ENCODE data around the gene DNM3.

DNM3 gene

GRCh38 chr1:172118618-172119017, 277.3 kb downstream of the DNM3 start:
- no peak for DNase-seq

DNA sequence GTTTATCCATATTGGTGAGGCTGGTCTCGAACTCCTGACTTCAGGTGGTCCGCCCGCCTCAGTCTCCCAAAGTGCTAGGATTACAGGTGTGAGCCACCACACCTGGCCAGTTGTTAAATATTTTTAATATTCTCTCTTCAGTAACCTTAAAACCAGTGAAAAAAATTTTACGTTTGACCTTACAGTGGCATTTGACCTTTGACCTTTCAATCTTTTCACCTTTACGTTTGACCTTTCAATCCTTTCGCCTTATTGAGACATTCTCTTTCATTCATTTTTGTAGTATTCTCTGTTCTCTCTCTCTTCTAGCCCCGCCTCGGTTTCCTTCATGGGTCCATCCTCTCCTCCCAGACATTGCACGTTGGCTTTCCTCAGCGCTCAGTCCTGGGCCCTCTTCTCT, 277.9 kb downstream of the DNM3 start:
- no peak for DNase-seq

DNA sequence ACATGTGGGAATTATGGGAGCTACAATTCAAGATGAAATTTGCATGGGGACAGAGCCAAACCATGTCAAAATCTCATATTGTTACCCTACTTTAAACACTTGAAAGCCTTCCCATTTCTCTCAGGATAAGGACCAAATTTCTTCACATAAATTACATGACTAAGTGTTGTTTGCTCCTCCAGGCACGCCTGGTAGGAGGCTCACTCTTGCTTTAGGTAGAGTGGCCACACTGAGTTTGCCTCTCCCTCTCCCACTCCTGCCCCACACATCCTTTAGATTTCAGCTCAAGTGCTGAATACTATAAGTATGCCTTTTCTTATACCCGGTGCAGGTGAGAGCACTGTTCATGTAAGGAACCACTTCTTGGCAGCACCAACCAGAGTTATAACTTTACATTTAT, 279.1 kb downstream of the DNM3 start:
- DNase-seq = no peak

DNA sequence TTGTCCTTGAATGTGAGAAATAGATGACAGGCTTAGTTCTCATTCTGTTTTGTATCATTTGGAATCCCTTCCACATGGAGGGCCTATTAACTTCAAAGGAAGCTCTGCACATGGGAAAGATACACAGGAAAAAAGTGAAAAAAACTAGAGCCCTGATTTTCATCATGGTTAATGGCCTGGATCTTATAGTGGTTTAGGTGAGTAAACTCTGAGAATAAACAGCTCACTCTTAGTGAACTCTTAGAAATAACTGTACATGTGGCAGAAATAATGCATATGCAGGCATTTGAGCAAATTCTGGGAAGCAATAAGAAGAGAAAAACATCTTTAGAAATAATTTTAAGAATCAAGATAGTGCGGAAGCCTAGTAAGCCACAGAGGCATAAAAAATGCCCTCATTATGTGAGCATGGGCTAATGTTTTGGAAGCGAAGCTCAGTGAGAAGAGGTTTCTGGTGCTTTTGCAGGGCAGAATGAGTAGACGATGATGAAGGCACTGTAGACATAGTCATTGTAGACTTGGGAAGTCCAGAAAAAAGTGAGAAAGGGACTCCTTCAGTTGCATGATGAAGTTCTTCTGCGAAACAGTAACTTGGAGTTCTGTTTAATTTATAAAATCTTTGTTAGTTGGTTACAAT, 279.9 kb downstream of the DNM3 start:
- no peak for DNase-seq

DNA sequence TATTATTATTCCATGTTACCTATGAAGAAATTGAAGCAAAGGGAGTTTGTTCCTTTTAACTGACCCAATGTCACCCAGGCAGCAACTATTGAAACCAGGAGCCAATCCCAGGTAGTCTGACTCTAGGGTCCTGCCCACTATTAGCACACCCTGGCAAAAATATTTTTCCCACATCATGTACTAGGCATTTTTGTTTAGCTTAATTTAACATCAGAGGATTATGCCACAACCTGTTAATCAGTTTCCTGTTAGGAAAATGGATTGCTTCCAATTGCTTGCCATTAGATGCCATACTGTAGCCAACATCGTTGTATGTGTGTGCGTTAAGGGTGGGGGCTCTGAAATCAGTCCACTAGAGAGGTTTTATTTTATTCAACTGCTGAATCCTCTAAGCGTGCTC, 281.1 kb downstream of the DNM3 start:
- no peak for DNase-seq

DNA sequence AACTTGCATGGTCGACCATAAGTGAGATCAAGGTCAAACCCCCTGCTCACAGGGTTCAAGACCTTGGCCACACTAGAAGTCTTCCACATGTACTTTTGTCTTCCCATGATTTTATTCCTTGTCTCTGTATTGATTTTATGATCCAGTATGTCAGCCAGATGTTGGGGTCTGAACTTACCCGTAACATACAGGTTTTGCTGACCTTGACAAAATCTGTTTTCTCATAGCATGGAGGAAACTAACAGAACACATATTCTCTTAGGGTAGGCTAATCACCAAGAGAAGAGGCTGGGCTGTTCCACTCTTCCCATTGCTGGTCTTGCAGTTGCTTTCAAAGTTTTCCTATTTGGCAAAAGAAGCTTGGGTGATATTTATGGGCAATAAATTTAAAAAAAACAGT, 284.0 kb downstream of the DNM3 start:
- DNase-seq = no peak

DNA sequence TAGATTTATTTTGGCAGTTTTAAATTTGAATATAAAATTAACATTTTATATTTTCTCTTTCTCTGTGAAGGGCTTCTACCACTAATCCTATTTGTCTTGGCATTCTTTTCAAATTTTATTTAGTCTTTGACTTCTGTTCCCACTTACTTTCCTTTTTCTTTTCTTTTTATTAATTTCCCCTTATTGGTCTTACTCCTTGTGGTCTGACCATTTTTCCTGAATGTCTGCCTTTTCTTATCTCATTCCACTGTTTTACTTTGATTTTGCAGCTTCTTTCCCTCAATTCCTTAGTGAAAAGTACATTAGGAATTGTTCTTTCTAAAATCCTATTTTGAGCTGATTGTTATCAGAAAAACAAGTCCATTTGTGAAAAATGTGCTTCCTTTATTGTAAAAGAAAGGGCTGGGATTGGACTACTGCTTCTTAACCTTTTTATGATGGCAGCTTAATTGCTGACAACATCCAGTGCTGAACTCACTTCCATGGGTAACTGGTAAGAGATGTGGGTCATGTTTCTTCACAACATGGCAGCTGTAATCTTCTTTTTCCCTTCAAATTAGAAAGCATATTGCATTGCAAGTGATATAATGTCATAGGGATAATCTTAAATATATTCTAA, 284.6 kb downstream of the DNM3 start:
- no peak for DNase-seq

DNA sequence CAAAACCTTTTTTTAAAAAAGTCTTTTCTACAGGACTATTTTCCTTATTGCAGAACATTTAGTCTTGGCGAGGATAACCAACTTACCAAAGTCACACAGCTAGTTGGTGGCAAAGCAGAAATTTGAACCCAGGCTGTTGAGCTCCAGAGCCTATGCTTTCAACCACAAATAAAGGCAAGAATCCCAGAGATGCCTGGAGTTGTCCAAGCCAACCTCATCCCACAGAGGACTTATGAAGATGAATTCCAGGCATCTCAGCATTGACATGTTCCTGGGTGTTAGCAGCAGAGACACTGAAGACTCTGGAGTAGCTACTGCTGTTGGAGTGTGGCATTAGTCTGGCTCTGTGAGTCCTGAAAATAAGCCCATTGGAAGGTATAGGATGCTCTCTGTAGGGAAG, 291.5 kb downstream of the DNM3 start:
- no peak for DNase-seq

GRCh38 chr1:172134087-172134731, 292.9 kb downstream of the DNM3 start:
- no peak for DNase-seq

GRCh38 chr1:172135076-172135672, 293.9 kb downstream of the DNM3 start:
- DNase-seq = no peak

DNA sequence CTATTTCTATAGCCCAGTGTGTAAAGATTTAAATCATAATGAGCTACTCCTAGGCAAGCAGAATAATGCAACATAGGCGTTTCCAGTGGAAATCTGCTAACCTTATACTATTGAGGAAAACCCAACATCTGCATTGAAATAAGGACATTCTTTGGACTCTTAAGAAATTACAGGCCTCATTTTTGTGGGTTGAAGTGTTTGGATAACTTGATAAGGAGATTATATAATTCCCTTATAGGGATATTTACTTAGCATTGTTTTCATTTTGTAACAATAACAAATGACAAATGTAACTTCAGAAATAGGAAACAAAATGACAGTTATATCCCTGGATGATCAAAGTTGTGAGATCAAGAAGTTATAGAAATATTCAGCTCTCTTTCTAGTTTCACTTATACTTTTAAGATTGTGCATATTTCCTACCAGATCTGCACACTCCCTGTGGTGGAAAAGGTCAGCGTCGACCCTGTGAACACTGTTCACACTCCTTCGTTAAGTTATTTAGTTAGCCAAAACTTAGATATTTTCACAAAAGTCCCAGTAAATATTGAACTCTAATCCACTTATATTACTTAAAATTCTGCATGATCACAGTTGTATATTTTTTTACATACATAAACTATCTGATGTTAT, 294.8 kb downstream of the DNM3 start:
- no peak for DNase-seq

- DNase-seq = no peak
These were observed 295.6 kb downstream of the DNM3 start for GRCh38 chr1:172136925-172137324.

- no peak for DNase-seq
These were observed 296.6 kb downstream of the DNM3 start for GRCh38 chr1:172137703-172138454.

DNA sequence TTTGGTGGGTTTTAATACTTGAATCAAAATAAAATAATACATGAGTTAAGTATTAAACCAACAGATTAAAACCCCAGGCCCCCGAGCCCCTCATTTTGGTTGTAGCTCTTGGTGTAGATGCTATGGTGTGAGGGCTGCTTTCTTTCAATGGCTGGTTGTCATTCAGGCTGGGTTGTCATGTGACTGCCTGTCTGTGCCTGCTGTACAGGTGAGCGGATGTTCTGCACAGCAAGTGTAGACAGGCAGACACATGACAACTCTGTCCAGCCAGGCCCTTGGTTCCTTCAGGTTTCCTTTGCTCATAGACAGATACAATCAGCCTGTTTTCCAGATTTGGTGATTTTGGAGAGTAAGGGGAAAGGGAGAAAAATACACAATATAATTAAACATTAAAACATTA, 297.3 kb downstream of the DNM3 start:
- DNase-seq = no peak

- no peak for DNase-seq
These were observed 297.9 kb downstream of the DNM3 start for GRCh38 chr1:172139196-172139595.

DNA sequence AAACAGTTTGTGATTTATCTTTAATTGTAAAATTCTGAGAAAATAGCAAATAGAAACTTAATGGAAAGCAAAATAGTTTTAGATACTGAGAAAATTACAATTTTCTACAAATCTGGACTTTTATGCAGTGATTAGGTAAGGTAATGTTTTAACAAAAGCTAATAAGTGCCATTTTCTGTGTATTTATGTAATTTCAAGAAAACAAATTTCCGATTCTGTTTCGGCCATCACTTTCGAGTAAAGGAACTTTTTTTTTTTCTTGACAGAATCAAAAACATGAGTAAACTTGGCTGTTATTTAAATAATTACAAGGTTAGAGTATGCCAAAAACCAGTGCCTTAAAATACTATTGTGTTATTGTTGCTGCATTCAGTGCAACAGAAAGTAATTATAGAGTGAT, 298.8 kb downstream of the DNM3 start:
- no peak for DNase-seq

- DNase-seq = no peak
These were observed 299.3 kb downstream of the DNM3 start for GRCh38 chr1:172140591-172140990.

GRCh38 chr1:172141341-172141881, 300.1 kb downstream of the DNM3 start:
- DNase-seq = no peak

- DNase-seq = no peak
These were observed 301.0 kb downstream of the DNM3 start for GRCh38 chr1:172142324-172142723.

DNA sequence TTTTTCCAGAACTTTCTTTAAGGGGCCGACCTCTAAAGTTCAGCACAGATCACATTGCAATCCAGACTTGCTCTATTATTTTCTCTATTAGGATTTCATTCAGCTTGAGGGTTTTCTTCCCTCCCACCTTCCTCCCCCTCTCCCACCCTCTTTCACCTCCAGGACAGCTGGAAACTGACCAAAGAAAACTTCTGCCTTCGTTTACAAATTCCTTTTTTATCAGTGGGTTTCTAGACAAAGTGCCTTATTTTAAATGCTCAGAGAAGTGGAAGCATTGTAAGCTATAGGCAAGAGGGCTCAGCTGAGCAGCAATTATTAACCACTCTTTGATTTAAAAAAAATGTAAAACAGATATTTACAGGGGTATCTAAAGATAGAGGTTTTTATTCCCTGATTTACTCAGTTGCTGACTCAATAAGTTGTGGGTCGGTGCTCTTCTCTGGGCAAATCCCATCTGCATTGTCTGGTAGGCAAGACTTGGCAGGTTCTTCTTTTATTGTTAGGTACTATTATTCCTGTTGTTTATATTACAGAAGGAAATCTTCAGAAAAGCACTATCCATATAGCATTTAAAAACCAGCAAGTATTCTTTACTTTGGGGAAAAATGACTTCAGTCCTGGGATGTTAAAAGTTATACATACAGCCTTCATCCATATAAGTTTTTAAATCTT, 302.2 kb downstream of the DNM3 start:
- DNase-seq = no peak

DNA sequence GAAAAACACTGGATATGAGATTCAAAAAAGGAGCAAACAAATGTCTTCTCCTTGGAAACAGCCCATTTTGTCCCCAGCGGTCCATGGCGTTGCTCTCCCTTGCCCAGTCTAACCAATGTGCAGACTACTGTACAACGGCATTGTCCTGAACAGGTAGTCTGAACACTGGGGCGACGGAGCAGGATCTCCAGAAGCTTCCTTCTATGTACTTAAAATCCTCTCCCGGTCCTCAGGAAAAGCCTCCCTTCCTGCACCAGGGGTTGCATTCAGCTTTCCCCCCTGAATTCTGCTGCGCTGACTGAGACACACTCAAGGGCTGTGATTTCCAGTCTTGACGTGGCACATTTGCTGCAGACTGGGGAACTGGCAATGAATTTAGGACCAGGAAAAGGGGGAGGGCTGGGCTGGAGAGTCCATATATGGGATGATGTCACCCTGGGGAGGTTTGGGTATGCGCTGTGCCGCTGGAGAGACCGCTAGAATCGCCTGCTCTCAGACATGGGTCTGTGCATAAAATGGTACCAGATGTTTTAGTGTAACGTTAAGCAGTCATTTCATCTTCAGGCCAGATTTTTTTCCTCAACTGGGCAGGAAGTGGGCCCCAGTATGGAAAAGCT, 303.3 kb downstream of the DNM3 start:
- DNase-seq = no peak

DNA sequence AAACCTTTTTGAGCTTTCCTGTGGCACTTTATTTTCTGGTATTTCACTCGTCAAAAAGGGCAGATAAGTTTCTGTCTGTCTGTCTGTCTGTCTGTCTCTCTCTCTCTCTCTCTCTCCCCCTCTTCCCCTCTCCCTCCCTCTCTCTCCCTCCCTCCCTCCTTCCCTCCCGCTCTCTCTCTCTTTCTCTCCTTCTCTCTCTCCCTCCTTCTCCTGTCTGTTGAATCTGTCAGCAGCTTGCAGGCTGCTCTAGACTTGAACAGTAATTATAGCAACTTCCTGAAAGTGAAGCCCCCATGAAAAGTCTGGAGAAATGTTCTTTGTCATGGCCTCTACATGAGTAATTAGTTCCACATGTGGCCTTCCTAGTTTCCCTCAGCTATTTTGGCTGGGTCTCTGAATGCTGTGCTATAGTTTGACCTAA, 303.9 kb downstream of the DNM3 start:
- no peak for DNase-seq
